Measurements from ENCODE around the gene REG4.

Gene REG4

GRCh38 chr1:119766374-119766794, 44.9 kb downstream of the REG4 start:
- H3K4me3 ChIP-seq (ENCODE audit: low read depth, low read length) = no peak overlapping the region
- H2BK12ac ChIP-seq (ENCODE audit: low read length) = no peak overlapping the region
- no peak overlapping the region for H4K12ac ChIP-seq (ENCODE audit: low read depth, low read length)
- H4K91ac ChIP-seq (ENCODE audit: low read depth, low read length) = no peak overlapping the region
- no peak overlapping the region for H2AK5ac ChIP-seq (ENCODE audit: low read length)
- H3K14ac ChIP-seq (ENCODE audit: low read length) = no peak overlapping the region
- no peak overlapping the region for H2AFZ ChIP-seq (ENCODE audit: insufficient read depth, low read length, poor library complexity)
- H2BK120ac ChIP-seq (ENCODE audit: insufficient read depth, low read length, poor library complexity) = no peak overlapping the region
- H3K27me3 ChIP-seq (ENCODE audit: insufficient read depth, low read length) = no peaks in the 10 kb centered on the region
- no peak overlapping the region for H3K4me2 ChIP-seq (ENCODE audit: low read length)
- H3K9me3 ChIP-seq (ENCODE audit: insufficient read depth, low read depth, low read length) = peaks cover 5% of the 10 kb centered on the region
- H3K4me1 ChIP-seq (ENCODE audit: control insufficient read depth in 1 of 2, insufficient read depth in 2 of 2, low read length in 2 of 2) = no peaks in the 10 kb centered on the region
- DNase-seq = no peak
- no CpG with 5 or more reads among the region's 4 CpGs for WGBS (ENCODE audit: extremely low coverage, insufficient coverage, insufficient read length)
- no peaks in the 10 kb centered on the region for H3K79me1 ChIP-seq (ENCODE audit: low read length)
- H3K36me3 ChIP-seq (ENCODE audit: control insufficient read depth in 1 of 2, insufficient read depth in 2 of 2, low read length in 2 of 2) = no peaks in the 10 kb centered on the region
- no peak overlapping the region for H4K8ac ChIP-seq (ENCODE audit: low read depth, low read length)
- no peaks in the 10 kb centered on the region for H3K79me2 ChIP-seq (ENCODE audit: control insufficient read depth, insufficient read depth, low read length, poor library complexity)
- H3K23ac ChIP-seq (ENCODE audit: low read length) = no peak overlapping the region
- H3K9ac ChIP-seq (ENCODE audit: low read length) = no peak overlapping the region
- H2BK5ac ChIP-seq (ENCODE audit: low read depth, low read length, poor library complexity) = no peak overlapping the region
- H3K4ac ChIP-seq (ENCODE audit: low read depth, low read length) = no peak overlapping the region
- H3K18ac ChIP-seq (ENCODE audit: low read length) = no peak overlapping the region
- H3K27ac ChIP-seq (ENCODE audit: low read depth, low read length) = no peak overlapping the region

- Histone ChIP-seq H2BK12ac (ENCODE audit: low read length) (no peak overlapping the region), H2BK5ac (ENCODE audit: low read depth, low read length, poor library complexity) (no peak overlapping the region), H4K8ac (ENCODE audit: low read depth, low read length) (no peak overlapping the region), H3K4me2 (ENCODE audit: low read length) (no peak overlapping the region), H4K12ac (ENCODE audit: low read depth, low read length) (no peak overlapping the region), H3K9ac (ENCODE audit: low read length) (no peak overlapping the region), H3K4ac (ENCODE audit: low read depth, low read length) (no peak overlapping the region), H2AFZ (ENCODE audit: insufficient read depth, low read length, poor library complexity) (no peak overlapping the region), H3K14ac (ENCODE audit: low read length) (no peak overlapping the region), H3K27ac (ENCODE audit: low read depth, low read length) (no peak overlapping the region), H3K27me3 (ENCODE audit: insufficient read depth, low read length) (no peaks in the 10 kb centered on the region), H3K4me1 (ENCODE audit: control insufficient read depth in 1 of 2, insufficient read depth in 2 of 2, low read length in 2 of 2) (no peaks in the 10 kb centered on the region), H3K9me3 (ENCODE audit: insufficient read depth, low read depth, low read length) (peaks cover 5% of the 10 kb centered on the region), H3K36me3 (ENCODE audit: control insufficient read depth in 1 of 2, insufficient read depth in 2 of 2, low read length in 2 of 2) (no peaks in the 10 kb centered on the region), H3K4me3 (ENCODE audit: low read depth, low read length) (no peak overlapping the region), H3K23ac (ENCODE audit: low read length) (peak overlapping the region; percentile 83), H3K79me2 (ENCODE audit: control insufficient read depth, insufficient read depth, low read length, poor library complexity) (no peaks in the 10 kb centered on the region), H4K91ac (ENCODE audit: low read depth, low read length) (no peak overlapping the region), H3K18ac (ENCODE audit: low read length) (no peak overlapping the region), H3K79me1 (ENCODE audit: low read length) (no peaks in the 10 kb centered on the region), H2AK5ac (ENCODE audit: low read length) (no peak overlapping the region), H2BK120ac (ENCODE audit: insufficient read depth, low read length, poor library complexity) (no peak overlapping the region)
- WGBS (ENCODE audit: extremely low coverage, insufficient coverage, insufficient read length) = no CpG with 5 or more reads among the region's 6 CpGs
- DNase-seq = no peak
Measured at GRCh38 chr1:119764220-119764619, 47.0 kb downstream of the REG4 start.

GRCh38 chr1:119762953-119763352, 48.3 kb downstream of the REG4 start:
- H3K27ac ChIP-seq (ENCODE audit: low read depth, low read length) = no peak overlapping the region
- H2AFZ ChIP-seq (ENCODE audit: insufficient read depth, low read length, poor library complexity) = no peak overlapping the region
- H3K36me3 ChIP-seq (ENCODE audit: control insufficient read depth in 1 of 2, insufficient read depth in 2 of 2, low read length in 2 of 2) = no peaks in the 10 kb centered on the region
- H2BK12ac ChIP-seq (ENCODE audit: low read length) = no peak overlapping the region
- no CpG with 5 or more reads among the region's 1 CpG for WGBS (ENCODE audit: extremely low coverage, insufficient coverage, insufficient read length)
- H3K79me1 ChIP-seq (ENCODE audit: low read length) = no peaks in the 10 kb centered on the region
- H3K23ac ChIP-seq (ENCODE audit: low read length) = no peak overlapping the region
- no peak overlapping the region for H3K9ac ChIP-seq (ENCODE audit: low read length)
- no peaks in the 10 kb centered on the region for H3K27me3 ChIP-seq (ENCODE audit: insufficient read depth, low read length)
- H3K4me3 ChIP-seq (ENCODE audit: low read depth, low read length) = no peak overlapping the region
- H4K8ac ChIP-seq (ENCODE audit: low read depth, low read length) = no peak overlapping the region
- H3K4me2 ChIP-seq (ENCODE audit: low read length) = no peak overlapping the region
- no peak overlapping the region for H2AK5ac ChIP-seq (ENCODE audit: low read length)
- no peak overlapping the region for H4K91ac ChIP-seq (ENCODE audit: low read depth, low read length)
- no peak overlapping the region for H3K18ac ChIP-seq (ENCODE audit: low read length)
- peaks cover 5% of the 10 kb centered on the region for H3K9me3 ChIP-seq (ENCODE audit: insufficient read depth, low read depth, low read length)
- DNase-seq = no peak
- no peaks in the 10 kb centered on the region for H3K79me2 ChIP-seq (ENCODE audit: control insufficient read depth, insufficient read depth, low read length, poor library complexity)
- no peak overlapping the region for H2BK5ac ChIP-seq (ENCODE audit: low read depth, low read length, poor library complexity)
- H3K14ac ChIP-seq (ENCODE audit: low read length) = no peak overlapping the region
- H3K4ac ChIP-seq (ENCODE audit: low read depth, low read length) = no peak overlapping the region
- no peak overlapping the region for H4K12ac ChIP-seq (ENCODE audit: low read depth, low read length)
- H3K4me1 ChIP-seq (ENCODE audit: control insufficient read depth in 1 of 2, insufficient read depth in 2 of 2, low read length in 2 of 2) = no peaks in the 10 kb centered on the region
- H2BK120ac ChIP-seq (ENCODE audit: insufficient read depth, low read length, poor library complexity) = no peak overlapping the region

- H2AK5ac ChIP-seq (ENCODE audit: low read length) = no peak overlapping the region
- no peaks in the 10 kb centered on the region for H3K79me2 ChIP-seq (ENCODE audit: control insufficient read depth, insufficient read depth, low read length, poor library complexity)
- no CpG with 5 or more reads among the region's 1 CpG for WGBS (ENCODE audit: extremely low coverage, insufficient coverage, insufficient read length)
- no peak overlapping the region for H3K14ac ChIP-seq (ENCODE audit: low read length)
- H3K23ac ChIP-seq (ENCODE audit: low read length) = no peak overlapping the region
- H3K27ac ChIP-seq (ENCODE audit: low read depth, low read length) = no peak overlapping the region
- no peak overlapping the region for H2BK120ac ChIP-seq (ENCODE audit: insufficient read depth, low read length, poor library complexity)
- H2AFZ ChIP-seq (ENCODE audit: insufficient read depth, low read length, poor library complexity) = no peak overlapping the region
- no peak overlapping the region for H4K8ac ChIP-seq (ENCODE audit: low read depth, low read length)
- H3K9ac ChIP-seq (ENCODE audit: low read length) = no peak overlapping the region
- no peaks in the 10 kb centered on the region for H3K36me3 ChIP-seq (ENCODE audit: control insufficient read depth in 1 of 2, insufficient read depth in 2 of 2, low read length in 2 of 2)
- H2BK12ac ChIP-seq (ENCODE audit: low read length) = no peak overlapping the region
- no peaks in the 10 kb centered on the region for H3K4me1 ChIP-seq (ENCODE audit: control insufficient read depth in 1 of 2, insufficient read depth in 2 of 2, low read length in 2 of 2)
- no peak overlapping the region for H4K12ac ChIP-seq (ENCODE audit: low read depth, low read length)
- H3K9me3 ChIP-seq (ENCODE audit: insufficient read depth, low read depth, low read length) = peaks cover 5% of the 10 kb centered on the region
- H3K18ac ChIP-seq (ENCODE audit: low read length) = no peak overlapping the region
- H2BK5ac ChIP-seq (ENCODE audit: low read depth, low read length, poor library complexity) = no peak overlapping the region
- no peak overlapping the region for H4K91ac ChIP-seq (ENCODE audit: low read depth, low read length)
- H3K4me2 ChIP-seq (ENCODE audit: low read length) = no peak overlapping the region
- DNase-seq = no peak
- H3K27me3 ChIP-seq (ENCODE audit: insufficient read depth, low read length) = no peaks in the 10 kb centered on the region
- H3K4me3 ChIP-seq (ENCODE audit: low read depth, low read length) = no peak overlapping the region
- no peak overlapping the region for H3K4ac ChIP-seq (ENCODE audit: low read depth, low read length)
- no peaks in the 10 kb centered on the region for H3K79me1 ChIP-seq (ENCODE audit: low read length)
Measured at GRCh38 chr1:119762409-119762808, 48.9 kb downstream of the REG4 start.

Measured in trophoblast cell (in vitro differentiated cells and primary cell).